Nephron progenitor cell (in vitro differentiated cells): ENCODE measurements around the gene PLSCR5.

Source experiments
- DNase-seq: peaks from one replicate; pipeline ENCODE4 v3.0.0; 2021
- H3K27ac Mint-ChIP-seq: 2 replicates; pipeline ENCODE4 v1.8.0; 2021; ENCODE audit warnings: mild to moderate bottlenecking, moderate library complexity, mixed read lengths
- H3K27me3 Mint-ChIP-seq: 2 replicates; pipeline ENCODE4 v1.8.0; 2021; ENCODE audit warnings: mild to moderate bottlenecking, low read depth, mixed read lengths; ENCODE audit not compliant: poor library complexity
- H3K36me3 Mint-ChIP-seq: 2 replicates; pipeline ENCODE4 v1.8.0; 2021; ENCODE audit warnings: low read depth, mixed read lengths
- H3K4me1 Mint-ChIP-seq: 2 replicates; pipeline ENCODE4 v1.8.0; 2021; ENCODE audit warnings: mixed read lengths
- H3K4me3 Mint-ChIP-seq: 2 replicates; pipeline ENCODE4 v1.8.0; 2021; ENCODE audit warnings: mild to moderate bottlenecking, moderate library complexity, mixed read lengths
- H3K9me3 Mint-ChIP-seq: 2 replicates; pipeline ENCODE4 v1.8.0; 2021; ENCODE audit warnings: mild to moderate bottlenecking, moderate library complexity, mixed read lengths
- CTCF ChIP-seq: fragments of 200-600 bp; sonication (generic); IDR thresholded peaks from 2 replicates; pipeline ENCODE4 v1.5.0; 2021; ENCODE audit warnings: antibody characterized with exemption

The PLSCR5 gene

GRCh38 chr3:146547235-146547835 is 57.8 kb downstream of the PLSCR5 start:
- Mint-ChIP-seq H3K27me3 (no peaks in the 10 kb centered on the region), H3K4me1 (peaks cover 13% of the 10 kb centered on the region), H3K27ac (no peak overlapping the region), H3K4me3 (no peak overlapping the region), H3K36me3 (peaks cover under 1% of the 10 kb centered on the region), H3K9me3 (no peaks in the 10 kb centered on the region)
- no peak for TF ChIP-seq CTCF
- DNase-seq = no peak

- no peak for TF ChIP-seq CTCF
- Mint-ChIP-seq H3K27ac (no peak overlapping the region), H3K9me3 (no peaks in the 10 kb centered on the region), H3K4me3 (no peak overlapping the region), H3K4me1 (peaks cover 15% of the 10 kb centered on the region), H3K36me3 (peaks cover 9% of the 10 kb centered on the region), H3K27me3 (no peaks in the 10 kb centered on the region)
- no peak for DNase-seq
Measured at GRCh38 chr3:146546366-146546965, 58.7 kb downstream of the PLSCR5 start.

- H3K36me3 Mint-ChIP-seq = peaks cover 23% of the 10 kb centered on the region
- no peak for TF ChIP-seq CTCF
- no peak for DNase-seq
- H3K9me3 Mint-ChIP-seq = no peaks in the 10 kb centered on the region
- H3K27ac Mint-ChIP-seq = peak overlapping the region; percentile 83
- peak overlapping the region; percentile 92 for H3K4me3 Mint-ChIP-seq
- no peaks in the 10 kb centered on the region for H3K27me3 Mint-ChIP-seq
- peaks cover 15% of the 10 kb centered on the region for H3K4me1 Mint-ChIP-seq
Measured at GRCh38 chr3:146544929-146545528, 60.1 kb downstream of the PLSCR5 start.

- Mint-ChIP-seq H3K27ac (peak within 1 kb of the TSS; percentile 83), H3K4me1 (peaks cover 15% of the 10 kb centered on the region), H3K27me3 (no peaks in the 10 kb centered on the region), H3K36me3 (peaks cover 31% of the 10 kb centered on the region), H3K4me3 (peak within 1 kb of the TSS; percentile 92), H3K9me3 (peaks cover 6% of the 10 kb centered on the region)
- TF ChIP-seq CTCF = no peak
- DNase-seq = peak; percentile 78
Measured at GRCh38 chr3:146544002-146544928, 60.9 kb downstream of the PLSCR5 start, which contains the start of gene PLSCR1. Gene PLSCR1 (minus strand): TSS chr3:146544607. CDS start chr3:146536552, 8,055 bp downstream.

- Mint-ChIP-seq H3K9me3 (peaks cover 12% of the 10 kb centered on the region), H3K4me3 (peak overlapping the region; percentile 92), H3K27me3 (no peaks in the 10 kb centered on the region), H3K36me3 (peaks cover 38% of the 10 kb centered on the region), H3K27ac (no peak overlapping the region), H3K4me1 (peaks cover 15% of the 10 kb centered on the region)
- DNase-seq = no peak
- no peak for TF ChIP-seq CTCF
Measured at GRCh38 chr3:146543461-146544001, 61.6 kb downstream of the PLSCR5 start.
